ENCODE data around the gene MRAS. TPM values are rescaled to one million over a fixed set of nuclear protein-coding genes. Genes with fewer than 3 reads are reported as not detected.

Gene MRAS
- total and polyA plus RNA-seq, 2 of the 8 experiments (the other 6 are each of a cell fraction or from before 2014, with no cell fraction given) = 10.6 to 16.2 TPM

GRCh38 chr3:138434875-138435772 is 86.7 kb downstream of the MRAS start (continued):
- TF ChIP-seq POLR2A (IDR thresholded peaks at IDR 0.05; ENCODE audit: control extremely low read depth in 1 of 2, low read depth in 2 of 2, low read length in 2 of 2) (no peak), KDM1A (IDR thresholded peaks at IDR 0.05; ENCODE audit: borderline replicate concordance, low read length) (no peak), ZNF274 (IDR thresholded peaks at IDR 0.05; ENCODE audit: borderline replicate concordance, extremely low read depth, low read length) (no peak), JUN (IDR thresholded peaks at IDR 0.05; ENCODE audit: low read depth, low read length) (no peak), RBBP5 (IDR thresholded peaks at IDR 0.05; ENCODE audit: borderline replicate concordance, low read depth, low read length) (0 out of 2 replicates have a peak, but pooled peaks have one; percentile 9), SIN3A (conservative IDR thresholded peaks at IDR 0.05 in 1 of 2, IDR thresholded peaks at IDR 0.05 in 1 of 2; ENCODE audit: low read depth in 1 of 2, low read length in 2 of 2) (no peak), GABPA (IDR thresholded peaks at IDR 0.05; ENCODE audit: borderline replicate concordance, insufficient read depth, low read length) (no peak), SIRT6 (IDR thresholded peaks at IDR 0.05; ENCODE audit: low read length) (no peak), SIX5 (IDR thresholded peaks at IDR 0.05; ENCODE audit: low read depth, low read length) (no peak), SP1 (IDR thresholded peaks at IDR 0.05; ENCODE audit: low read depth, low read length) (no peak), SRF (IDR thresholded peaks at IDR 0.05; ENCODE audit: low read depth, low read length) (no peak)
